ENCODE measurements around the gene GRIK4.

DNA sequence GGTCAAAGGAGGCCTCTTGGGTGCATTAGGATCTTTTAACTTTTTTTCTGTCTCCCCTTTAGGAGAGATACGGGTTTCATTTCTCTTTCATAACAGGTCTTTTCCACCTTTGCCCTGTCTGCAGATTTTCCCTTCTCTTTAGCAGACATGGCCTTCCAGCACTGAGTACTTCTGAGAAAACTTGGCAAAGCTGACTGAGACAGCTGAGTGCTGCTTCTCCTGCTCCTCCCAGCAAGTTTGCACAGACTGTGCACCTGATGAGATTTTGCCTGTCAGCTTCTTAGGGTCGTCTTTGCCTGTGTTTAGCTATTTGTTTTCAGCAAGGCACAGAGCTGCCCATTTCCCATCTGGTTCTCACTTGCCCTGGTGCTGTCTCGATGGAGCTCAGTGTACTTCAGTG, 424.8 kb downstream of the GRIK4 start:
- TF ChIP-seq GATA2 (IDR thresholded peaks at IDR 0.05; ENCODE audit: low read depth, low read length) (no peak), GATA3 (IDR thresholded peaks at IDR 0.05; ENCODE audit: low read depth, low read length) (no peak)
